Effector memory CD8-positive, alpha-beta T cell (primary cell): ENCODE measurements around the gene ASXL1.
"Not testable (repeated sequence)": the region's sequence is repeated elsewhere in the genome, so short reads cannot be mapped to it uniquely, and the experiment has no call there.

ENCODE experiments used
- ATAC-seq: fragments of 150-1000 bp; cut with Tn5 transposase; replicated peaks from 2 replicates; pipeline ENCODE4 v1.10.0; 2021; ENCODE audit warnings: mild to moderate bottlenecking, moderate library complexity
- DNase-seq, 3 experiments: peaks; one replicate each; pipeline ENCODE4 v3.0.0; 2021
- H3K27ac Mint-ChIP-seq, 2 donors: one replicate each; pipeline ENCODE4 v1.8.0; 2022; ENCODE audit warnings: mild to moderate bottlenecking in 2 of 2, mixed read lengths in 2 of 2, moderate library complexity in 2 of 2
- H3K27me3 Mint-ChIP-seq, 2 donors: one replicate each; pipeline ENCODE4 v1.8.0; 2022; ENCODE audit warnings: mixed read lengths in 2 of 2
- H3K36me3 Mint-ChIP-seq: one replicate; pipeline ENCODE4 v1.8.0; 2022; ENCODE audit warnings: mild to moderate bottlenecking, moderate library complexity, mixed read lengths; ENCODE audit not compliant: insufficient read depth
- H3K4me1 Mint-ChIP-seq, 2 donors: one replicate each; pipeline ENCODE4 v1.8.0; 2022; ENCODE audit warnings: low read depth in 2 of 2, mixed read lengths in 2 of 2
- H3K4me3 Mint-ChIP-seq, 2 donors: one replicate each; pipeline ENCODE4 v1.8.0; 2022; ENCODE audit warnings: mild to moderate bottlenecking in 2 of 2, mixed read lengths in 2 of 2, moderate library complexity in 2 of 2
- H3K9me3 Mint-ChIP-seq, 2 donors: one replicate each; pipeline ENCODE4 v1.8.0; 2022; ENCODE audit warnings: mixed read lengths in 2 of 2
- total RNA-seq, 9 experiments: gene quantifications; one replicate each; lab custom pipeline; 2026; lab: John Stamatoyannopoulos, UW

Gene ASXL1
- 210 to 380 (median 271) reads per million in 9 experiments for total RNA-seq

GRCh38 chr20:32357869-32358631 is at the start of gene ASXL1:
Gene ASXL1 (plus strand): TSS chr20:32358331. CDS start chr20:32358776, 445 bp downstream.
- Mint-ChIP-seq H3K27me3 (no peaks in the 10 kb centered on the region), H3K9me3 (no peaks in the 10 kb centered on the region), H3K36me3 (peaks cover 19% of the 10 kb centered on the region), H3K27ac (peak within 1 kb of the TSS; percentile 93 to 97), H3K4me1 (peaks cover 31 to 42% of the 10 kb centered on the region in 2 donors), H3K4me3 (peak within 1 kb of the TSS; percentile 96)
- DNase-seq (peak; percentile 87 to 88 (median 88)), ATAC-seq (peak; percentile 90)

- Mint-ChIP-seq H3K36me3 (peaks cover 48% of the 10 kb centered on the region), H3K4me1 (peaks cover 8 to 17% of the 10 kb centered on the region in 2 donors), H3K9me3 (no peaks in the 10 kb centered on the region), H3K27ac (no peak overlapping the region), H3K27me3 (no peaks in the 10 kb centered on the region), H3K4me3 (no peak overlapping the region)
- ATAC-seq: no peak
- DNase-seq: no peak
Observed at GRCh38 chr20:32312718-32313424, 45.3 kb upstream of the ASXL1 start.

GRCh38 chr20:32314768-32315167 is 43.4 kb upstream of the ASXL1 start:
- DNase-seq: no peak
- H3K9me3 Mint-ChIP-seq: no peaks in the 10 kb centered on the region
- no peak overlapping the region for H3K4me3 Mint-ChIP-seq
- H3K27ac Mint-ChIP-seq: peak overlapping the region; percentile 13 to 87
- H3K27me3 Mint-ChIP-seq: no peaks in the 10 kb centered on the region
- peaks cover 59% of the 10 kb centered on the region for H3K36me3 Mint-ChIP-seq
- peaks cover 8 to 17% of the 10 kb centered on the region in 2 donors for H3K4me1 Mint-ChIP-seq
- ATAC-seq: no peak

GRCh38 chr20:32315399-32315798 is 42.7 kb upstream of the ASXL1 start:
- no peak for ATAC-seq
- Mint-ChIP-seq H3K27me3 (no peaks in the 10 kb centered on the region), H3K4me1 (peaks cover 8 to 17% of the 10 kb centered on the region in 2 donors), H3K9me3 (no peaks in the 10 kb centered on the region), H3K4me3 (no peak overlapping the region), H3K27ac (peak overlapping the region; percentile 13 to 87), H3K36me3 (peaks cover 53% of the 10 kb centered on the region)
- no peak for DNase-seq

GRCh38 chr20:32315891-32316290 is 42.2 kb upstream of the ASXL1 start:
- Mint-ChIP-seq H3K27me3 (no peaks in the 10 kb centered on the region), H3K4me3 (no peak overlapping the region), H3K9me3 (no peaks in the 10 kb centered on the region), H3K4me1 (peaks cover 8 to 17% of the 10 kb centered on the region in 2 donors), H3K27ac (peak overlapping the region; percentile 46 to 87), H3K36me3 (peaks cover 48% of the 10 kb centered on the region)
- ATAC-seq: no peak
- no peak for DNase-seq

- DNase-seq (no peak), ATAC-seq (no peak)
- H3K4me1 Mint-ChIP-seq: peaks cover 8 to 17% of the 10 kb centered on the region in 2 donors
- peaks cover 46% of the 10 kb centered on the region for H3K36me3 Mint-ChIP-seq
- no peak overlapping the region for H3K4me3 Mint-ChIP-seq
- peak overlapping the region; percentile 46 to 87 for H3K27ac Mint-ChIP-seq
- no peaks in the 10 kb centered on the region for H3K9me3 Mint-ChIP-seq
- no peaks in the 10 kb centered on the region for H3K27me3 Mint-ChIP-seq
Observed at GRCh38 chr20:32316667-32317066, 41.5 kb upstream of the ASXL1 start.

- H3K27me3 Mint-ChIP-seq: no peaks in the 10 kb centered on the region
- H3K9me3 Mint-ChIP-seq: no peaks in the 10 kb centered on the region
- peaks cover 38% of the 10 kb centered on the region for H3K36me3 Mint-ChIP-seq
- H3K27ac Mint-ChIP-seq: peak overlapping the region; percentile 54 to 82
- ATAC-seq: peak; percentile 60
- no peak overlapping the region for H3K4me3 Mint-ChIP-seq
- H3K4me1 Mint-ChIP-seq: peaks cover 3 to 8% of the 10 kb centered on the region in 2 donors
- peak in 1 of 3 experiments; percentile 18 for DNase-seq
Observed at GRCh38 chr20:32319100-32319499, 39.0 kb upstream of the ASXL1 start.

GRCh38 chr20:32320305-32320704 is 37.8 kb upstream of the ASXL1 start:
- Mint-ChIP-seq H3K36me3 (peaks cover 33% of the 10 kb centered on the region), H3K4me3 (no peak overlapping the region), H3K4me1 (peaks cover 0 to under 1% of the 10 kb centered on the region in 2 donors), H3K27ac (peak overlapping the region; percentile 72 to 83), H3K9me3 (no peaks in the 10 kb centered on the region), H3K27me3 (no peaks in the 10 kb centered on the region)
- DNase-seq (no peak), ATAC-seq (no peak)

GRCh38 chr20:32321390-32321789 is 36.7 kb upstream of the ASXL1 start:
- Mint-ChIP-seq H3K27me3 (no peaks in the 10 kb centered on the region), H3K4me3 (no peak overlapping the region), H3K36me3 (peaks cover 28% of the 10 kb centered on the region), H3K4me1 (no peaks in the 10 kb centered on the region), H3K27ac (peak overlapping the region in 1 of 2 donors; percentile 53), H3K9me3 (no peaks in the 10 kb centered on the region)
- DNase-seq: no peak
- no peak for ATAC-seq

GRCh38 chr20:32322260-32322659 is 35.9 kb upstream of the ASXL1 start:
- peaks cover 25% of the 10 kb centered on the region for H3K36me3 Mint-ChIP-seq
- H3K4me3 Mint-ChIP-seq, H3K9me3 Mint-ChIP-seq, H3K4me1 Mint-ChIP-seq, H3K27ac Mint-ChIP-seq, ATAC-seq, H3K27me3 Mint-ChIP-seq, DNase-seq: not testable (repeated sequence)

- Mint-ChIP-seq H3K27ac (peak overlapping the region in 1 of 2 donors; percentile 62), H3K36me3 (peaks cover 16% of the 10 kb centered on the region)
- H3K27me3 Mint-ChIP-seq, H3K9me3 Mint-ChIP-seq, ATAC-seq, H3K4me1 Mint-ChIP-seq, DNase-seq, H3K4me3 Mint-ChIP-seq: not testable (repeated sequence)
Observed at GRCh38 chr20:32323761-32324160, 34.4 kb upstream of the ASXL1 start.

GRCh38 chr20:32325706-32326503 is 32.2 kb upstream of the ASXL1 start:
- H3K4me1 Mint-ChIP-seq: no peaks in the 10 kb centered on the region
- H3K9me3 Mint-ChIP-seq: no peaks in the 10 kb centered on the region
- H3K27me3 Mint-ChIP-seq: no peaks in the 10 kb centered on the region
- no peak for ATAC-seq
- no peak overlapping the region for H3K27ac Mint-ChIP-seq
- no peak overlapping the region for H3K4me3 Mint-ChIP-seq
- H3K36me3 Mint-ChIP-seq: peaks cover 20% of the 10 kb centered on the region
- no peak for DNase-seq

- no peak for ATAC-seq
- H3K27ac Mint-ChIP-seq: no peak overlapping the region
- H3K36me3 Mint-ChIP-seq: peaks cover 20% of the 10 kb centered on the region
- H3K4me3 Mint-ChIP-seq: no peak overlapping the region
- H3K4me1 Mint-ChIP-seq: no peaks in the 10 kb centered on the region
- no peaks in the 10 kb centered on the region for H3K9me3 Mint-ChIP-seq
- H3K27me3 Mint-ChIP-seq: no peaks in the 10 kb centered on the region
- DNase-seq: no peak
Observed at GRCh38 chr20:32326504-32326845, 31.7 kb upstream of the ASXL1 start.
